Esophagus muscularis mucosa (tissue), 4 donors: ENCODE measurements around the gene DES.

ENCODE experiments used
- CTCF ChIP-seq, 3 experiments: fragments of 200-600 bp in 2 of 3; fragments of 450-650 bp in 1 of 3; sonication (generic) in 2 of 3; IDR thresholded peaks; one replicate each; pipeline ENCODE4 v1.5.1; 2017 to 2019; ENCODE audit warnings: antibody characterized with exemption in 3 of 3, mild to moderate bottlenecking in 2 of 3, moderate library complexity in 1 of 3
- EP300 ChIP-seq: sonication (generic); formaldehyde crosslinking; IDR thresholded peaks from one replicate; pipeline ENCODE4 v1.6.1; 2017; ENCODE audit warnings: antibody characterized with exemption
- POLR2A ChIP-seq: fragments of 450-650 bp; IDR thresholded peaks from one replicate; pipeline ENCODE4 v1.6.1; 2017; ENCODE audit warnings: antibody characterized with exemption, moderate library complexity, mild to moderate bottlenecking, low read depth

GRCh38 chr2:219459460-219460311 is 41.5 kb downstream of the DES start:
- TF ChIP-seq POLR2A (no peak), CTCF (IDR thresholded peaks at IDR 0.05) (peak; percentile 91 to 96 (median 92)), EP300 (no peak)
